Keratinocyte (primary cell): Measurements from ENCODE around the gene ADAM19. TPM values are rescaled to one million over a fixed set of nuclear protein-coding genes. Genes with fewer than 3 reads are reported as not detected.

Experiments
- DNase-seq: peaks from one replicate; pipeline ENCODE4 v3.0.0-alpha.2; 2011; ENCODE audit warnings: low read depth, missing footprints, low spot score
- FAIRE-seq: peaks from 2 replicates; lab custom pipeline; 2011; peaks lifted over from hg19 to GRCh38; lab: Jason Lieb, UNC
- H2AFZ ChIP-seq: 2 replicates; pipeline ENCODE4 v1.6.0; 2012; ENCODE audit warnings: low read length, control low read depth, inconsistent platforms; ENCODE audit not compliant: control insufficient read depth
- H3K27ac ChIP-seq: 2 replicates; pipeline ENCODE4 v1.5.1; 2011; ENCODE audit warnings: low read length; ENCODE audit not compliant: control insufficient read depth, insufficient read depth
- H3K27me3 ChIP-seq: 3 replicates; pipeline ENCODE4 v1.6.0; 2011; ENCODE audit warnings: low read length; ENCODE audit not compliant: control insufficient read depth, insufficient read depth; ENCODE audit errors: extremely low read depth
- H3K36me3 ChIP-seq, 2 experiments: 2 replicates in 1 of 2; 3 replicates in 1 of 2; pipeline ENCODE4 v1.5.1; 2011; ENCODE audit warnings: low read length in 2 of 2, mild to moderate bottlenecking in 1 of 2; ENCODE audit not compliant: control insufficient read depth in 2 of 2, insufficient read depth in 2 of 2; ENCODE audit errors: extremely low read depth in 1 of 2
- H3K4me1 ChIP-seq: 3 replicates; pipeline ENCODE4 v1.5.1; 2011; ENCODE audit warnings: low read length; ENCODE audit not compliant: control insufficient read depth, insufficient read depth; ENCODE audit errors: extremely low read depth
- H3K4me2 ChIP-seq: 3 replicates; pipeline ENCODE4 v1.6.0; 2011; ENCODE audit warnings: low read depth, low read length; ENCODE audit not compliant: control insufficient read depth, insufficient read depth; ENCODE audit errors: extremely low read depth
- H3K4me3 ChIP-seq, 3 experiments: fragments of 200-600 bp in 1 of 3; sonication (generic) in 1 of 3; 2 replicates in 2 of 3; 3 replicates in 1 of 3; pipeline ENCODE4 v1.5.1; 2011 to 2016; ENCODE audit warnings: low read length in 3 of 3, mild to moderate bottlenecking in 3 of 3, control low read depth in 2 of 3, inconsistent platforms in 1 of 3, low read depth in 1 of 3, mixed read lengths in 1 of 3, mixed run types in 1 of 3, moderate library complexity in 1 of 3; ENCODE audit not compliant: control insufficient read depth in 2 of 3, insufficient read depth in 2 of 3; ENCODE audit errors: extremely low read depth in 1 of 3
- H3K79me2 ChIP-seq: 2 replicates; pipeline ENCODE4 v1.6.0; 2012; ENCODE audit warnings: low read length; ENCODE audit not compliant: control insufficient read depth, insufficient read depth
- H3K9ac ChIP-seq: 3 replicates; pipeline ENCODE4 v1.6.0; 2011; ENCODE audit warnings: low read length; ENCODE audit not compliant: control insufficient read depth, insufficient read depth; ENCODE audit errors: extremely low read depth
- H3K9me1 ChIP-seq: 3 replicates; pipeline ENCODE4 v1.6.0; 2011; ENCODE audit warnings: low read length; ENCODE audit not compliant: control insufficient read depth, insufficient read depth; ENCODE audit errors: extremely low read depth
- H3K9me3 ChIP-seq: 2 replicates; pipeline ENCODE4 v1.5.1; 2012; ENCODE audit warnings: low read depth, low read length; ENCODE audit not compliant: control insufficient read depth
- H4K20me1 ChIP-seq: 3 replicates; pipeline ENCODE4 v1.6.0; 2011; ENCODE audit warnings: low read length; ENCODE audit not compliant: control insufficient read depth, insufficient read depth; ENCODE audit errors: extremely low read depth
- CTCF ChIP-seq, 3 experiments: IDR thresholded peaks in 1 of 3; conservative IDR thresholded peaks in 1 of 3; optimal IDR thresholded peaks in 1 of 3; 2 replicates in 2 of 3; 3 replicates in 1 of 3; pipeline versions ENCODE3 to v1.5.1; 2011; ENCODE audit warnings: low read length in 3 of 3, mild to moderate bottlenecking in 3 of 3, moderate library complexity in 2 of 3, control low read depth in 1 of 3, inconsistent platforms in 1 of 3; ENCODE audit not compliant: insufficient read depth in 2 of 3; ENCODE audit errors: extremely low read depth in 1 of 3
- EZH2 ChIP-seq: IDR thresholded peaks from one replicate; pipeline ENCODE4 v1.6.1; 2012; ENCODE audit warnings: inconsistent platforms, mild to moderate bottlenecking, low read length, moderate library complexity
- dilution Hi-C: fragments of 300-500 bp; cut with MboI; formaldehyde crosslinking; loops from one replicate; pipeline ENCODE4 v1.7.0; 2020; ENCODE audit warnings: low sequenced_read_pairs; ENCODE audit not compliant: extremely low pct_ligation_motif_present
- polyA plus RNA-seq, 5 experiments: library from polyadenylated mRNA; depleted of rRNA in 3 of 5; stranded (reverse) in 3 of 5; stranded (forward) in 1 of 5; unstranded in 1 of 5; fragments of >200 nt; gene quantifications; 1 replicate in 1 of 5; 2 replicates in 3 of 5; 3 replicates in 1 of 5; pipeline versions ENCODE4 v1.2.1 to v1.2.3, GENCODE V29; 2011 to 2012; ENCODE audit warnings: missing spikeins in 2 of 5, low read depth in 1 of 5, low replicate concordance in 1 of 5

ADAM19 gene
- polyA plus RNA-seq, 1 donor (not counting 4 experiments of a cell fraction or from before 2014, with no cell fraction given) = 22.7 TPM

- H3K9me3 ChIP-seq = no peaks in the 10 kb centered on the region
- H3K9ac ChIP-seq = no peak overlapping the region
- TF ChIP-seq EZH2 = no peak
- TF ChIP-seq CTCF (optimal IDR thresholded peaks at IDR 0.05 in 1 of 3, IDR thresholded peaks at IDR 0.05 in 1 of 3, conservative IDR thresholded peaks at IDR 0.05 in 1 of 3; ENCODE audit: extremely low read depth in 1 of 3, insufficient read depth in 2 of 3, low read length in 3 of 3) = no peak
- DNase-seq = no peak
- peaks cover 4% of the 10 kb centered on the region for H3K79me2 ChIP-seq
- H4K20me1 ChIP-seq = no peaks in the 10 kb centered on the region
- peaks cover 0 to 5% of the 10 kb centered on the region in 2 experiments for H3K36me3 ChIP-seq
- no peaks in the 10 kb centered on the region for H3K27me3 ChIP-seq
- no peaks in the 10 kb centered on the region for H3K9me1 ChIP-seq
- H2AFZ ChIP-seq = no peak overlapping the region
- no peak overlapping the region for H3K27ac ChIP-seq
- FAIRE-seq = no peak
- H3K4me2 ChIP-seq = no peak overlapping the region
- H3K4me3 ChIP-seq = no peak overlapping the region
- dilution Hi-C loops = no loop called here
- H3K4me1 ChIP-seq = no peaks in the 10 kb centered on the region
These were observed 46.6 kb downstream of the ADAM19 start for GRCh38 chr5:157529002-157529401.

GRCh38 chr5:157528036-157528632 is 47.4 kb downstream of the ADAM19 start:
- peaks cover 4% of the 10 kb centered on the region for H3K79me2 ChIP-seq
- FAIRE-seq (no peak), DNase-seq (no peak)
- H3K4me3 ChIP-seq = no peak overlapping the region
- H3K9ac ChIP-seq = no peak overlapping the region
- TF ChIP-seq CTCF (optimal IDR thresholded peaks at IDR 0.05 in 1 of 3, IDR thresholded peaks at IDR 0.05 in 1 of 3, conservative IDR thresholded peaks at IDR 0.05 in 1 of 3; ENCODE audit: extremely low read depth in 1 of 3, insufficient read depth in 2 of 3, low read length in 3 of 3) (no peak), EZH2 (no peak)
- peaks cover 0 to 5% of the 10 kb centered on the region in 2 experiments for H3K36me3 ChIP-seq
- H3K4me2 ChIP-seq = no peak overlapping the region
- H3K4me1 ChIP-seq = no peaks in the 10 kb centered on the region
- no peaks in the 10 kb centered on the region for H3K27me3 ChIP-seq
- H2AFZ ChIP-seq = no peak overlapping the region
- H3K9me1 ChIP-seq = no peaks in the 10 kb centered on the region
- H4K20me1 ChIP-seq = no peaks in the 10 kb centered on the region
- no peaks in the 10 kb centered on the region for H3K9me3 ChIP-seq
- dilution Hi-C loops = no loop called here
- H3K27ac ChIP-seq = no peak overlapping the region
